HCT116 (cell line): Measurements from ENCODE around the gene QRICH1. TPM values are rescaled to one million over a fixed set of nuclear protein-coding genes. Genes with fewer than 3 reads are reported as not detected.

Source experiments
- ATAC-seq: fragments of 200-7000 bp; cut with Tn5 transposase; 2 replicates; pipeline ENCODE4 v1.9.1; 2020; ENCODE audit warnings: mild to moderate bottlenecking, moderate library complexity
- BruUV-seq: library from RNA; stranded (reverse); fragments of 400-500 nt; replicated peaks from 2 replicates; lab custom pipeline; 2021; lab: Mats Ljungman, UMichigan
- CTCF ChIA-PET: fragments of 300-600 bp; sonication (Branson Sonifier 250); formaldehyde crosslinking; loops from one replicate; lab custom pipeline; 2021; ENCODE audit warnings: antibody characterized with exemption; lab: Charles Lee
- POLR2A ChIA-PET: fragments of 300-600, 350-600 bp; sonication (Branson Sonifier 250); formaldehyde crosslinking; loops from one replicate; lab custom pipeline; 2021; ENCODE audit warnings: antibody characterized with exemption; lab: Charles Lee
- RAD21 ChIA-PET, 2 experiments: fragments of 300-600 bp; sonication (Branson Sonifier 250); formaldehyde crosslinking; loops; one replicate each; lab custom pipeline; 2023; ENCODE audit warnings: low total read pairs in 2 of 2; ENCODE audit not compliant: uncharacterized antibody in 2 of 2, unreplicated experiment in 2 of 2, low non-redundant PET in 1 of 2; lab: Charles Lee
- DNase-seq: peaks from one replicate; pipeline ENCODE4 v3.0.0-alpha.2; 2010; ENCODE audit warnings: low read depth, low spot score
- H2AFZ ChIP-seq: fragments of 200-600 bp; shearing (Covaris generic), sonication (generic); 2 replicates; pipeline ENCODE4 v1.6.1; 2017; ENCODE audit warnings: low read depth, mixed run types, mixed read lengths, antibody characterized with exemption, low read length; ENCODE audit not compliant: poor library complexity, severe bottlenecking
- H3K27ac ChIP-seq: 2 replicates; pipeline ENCODE4 v1.5.1; 2012; ENCODE audit warnings: low read depth, low read length
- H3K27me3 ChIP-seq: fragments of 200-600 bp; sonication (generic); 2 replicates; pipeline ENCODE4 v1.6.1; 2016; ENCODE audit warnings: mixed run types, low read length, mixed read lengths; ENCODE audit not compliant: insufficient read depth
- H3K36me3 ChIP-seq, 2 experiments: fragments of 200-500 bp in 1 of 2; fragments of 200-600 bp in 1 of 2; sonication (Bioruptor generic) in 1 of 2; sonication (generic) in 1 of 2; 2 replicates each; pipeline versions ENCODE4 v1.5.1 to v1.6.1; 2014 to 2016; ENCODE audit warnings: low read length in 2 of 2, inconsistent platforms in 1 of 2, mixed read lengths in 1 of 2, mixed run types in 1 of 2; ENCODE audit not compliant: insufficient read depth in 2 of 2, control insufficient read depth in 1 of 2
- H3K4me1 ChIP-seq, 2 experiments: fragments of 200-600 bp in 1 of 2; sonication (generic) in 1 of 2; 2 replicates each; pipeline versions ENCODE4 v1.5.1 to v1.6.1; 2012 to 2017; ENCODE audit warnings: low read length in 2 of 2, inconsistent platforms in 1 of 2, mild to moderate bottlenecking in 1 of 2, mixed read lengths in 1 of 2, mixed run types in 1 of 2, moderate library complexity in 1 of 2; ENCODE audit not compliant: insufficient read depth in 2 of 2, control insufficient read depth in 1 of 2
- H3K4me2 ChIP-seq: fragments of 200-600 bp; sonication (generic); 2 replicates; pipeline ENCODE4 v1.6.1; 2017; ENCODE audit warnings: mixed run types, low read length, mixed read lengths
- H3K4me3 ChIP-seq, 2 experiments: fragments of 200-600 bp in 1 of 2; sonication (generic) in 1 of 2; replicated peaks in 1 of 2; 2 replicates each; pipeline ENCODE4 v1.5.1; 2011 to 2016; ENCODE audit warnings: low read length in 2 of 2, control low read depth in 1 of 2, low read depth in 1 of 2, mild to moderate bottlenecking in 1 of 2, mixed read lengths in 1 of 2, mixed run types in 1 of 2
- H3K79me2 ChIP-seq: fragments of 200-600 bp; sonication (generic); 2 replicates; pipeline ENCODE4 v1.6.1; 2017; ENCODE audit warnings: mild to moderate bottlenecking, mixed run types, low read length, moderate library complexity, mixed read lengths; ENCODE audit not compliant: insufficient read depth
- H3K9ac ChIP-seq: fragments of 200-600 bp; sonication (generic); 2 replicates; pipeline ENCODE4 v1.6.1; 2016; ENCODE audit warnings: low read length, mixed read lengths
- H3K9me2 ChIP-seq: fragments of 200-600 bp; sonication (generic), shearing (Covaris generic); 2 replicates; pipeline ENCODE4 v1.6.1; 2017; ENCODE audit warnings: mixed run types, mild to moderate bottlenecking, moderate library complexity; ENCODE audit not compliant: insufficient read depth
- H3K9me3 ChIP-seq, 2 experiments: fragments of 200-500 bp in 1 of 2; fragments of 200-600 bp in 1 of 2; sonication (Bioruptor generic) in 1 of 2; sonication (generic) in 1 of 2; 2 replicates each; pipeline ENCODE4 v1.6.1; 2014 to 2017; ENCODE audit warnings: low read length in 2 of 2, mixed read lengths in 2 of 2, inconsistent platforms in 1 of 2, low read depth in 1 of 2, mild to moderate bottlenecking in 1 of 2, mixed run types in 1 of 2, moderate library complexity in 1 of 2; ENCODE audit not compliant: control insufficient read depth in 1 of 2, insufficient read depth in 1 of 2
- H4K20me1 ChIP-seq: fragments of 200-600 bp; sonication (generic), shearing (Covaris generic); 2 replicates; pipeline ENCODE4 v1.6.1; 2017; ENCODE audit warnings: mixed run types, mild to moderate bottlenecking, moderate library complexity; ENCODE audit not compliant: insufficient read depth
- ATF3 ChIP-seq: IDR thresholded peaks from 2 replicates; pipeline ENCODE4 v1.6.1; 2012
- ELF1 ChIP-seq: IDR thresholded peaks from 2 replicates; pipeline ENCODE4 v1.6.1; 2012; ENCODE audit warnings: low read depth, borderline replicate concordance
- FOSL1 ChIP-seq: IDR thresholded peaks from 2 replicates; pipeline ENCODE4 v1.6.1; 2012; ENCODE audit warnings: low read depth
- MAX ChIP-seq: IDR thresholded peaks from 2 replicates; pipeline ENCODE4 v1.6.1; 2012
- RAD21 ChIP-seq: IDR thresholded peaks from 2 replicates; pipeline ENCODE4 v1.6.1; 2012; ENCODE audit warnings: low read depth, mild to moderate bottlenecking
- REST ChIP-seq: IDR thresholded peaks from 2 replicates; pipeline ENCODE4 v1.6.1; 2012; ENCODE audit warnings: low read depth
- SIN3A ChIP-seq: IDR thresholded peaks from 2 replicates; pipeline ENCODE4 v1.6.1; 2012; ENCODE audit warnings: low read depth
- TCF7L2 ChIP-seq: IDR thresholded peaks from 2 replicates; pipeline ENCODE4 v1.7.0; 2011; ENCODE audit warnings: borderline replicate concordance, inconsistent platforms; ENCODE audit not compliant: insufficient read depth, insufficient read length; ENCODE audit errors: extremely low read depth
- ZBTB33 ChIP-seq: IDR thresholded peaks from 2 replicates; pipeline ENCODE4 v1.6.1; 2011; ENCODE audit warnings: mild to moderate bottlenecking, low read length, moderate library complexity; ENCODE audit not compliant: insufficient replicate concordance; ENCODE audit errors: extremely low read depth
- ZFX ChIP-seq: fragments of 450-650 bp; IDR thresholded peaks from 2 replicates; pipeline ENCODE4 v1.6.1; 2017
- intact Hi-C: fragments of 100-400 bp; cut with micrococcal nuclease; formaldehyde crosslinking; loops from 2 replicates; pipeline ENCODE4 v1.10.0; 2022
- total RNA-seq: library from RNA; stranded (reverse); gene quantifications from one replicate; pipeline ENCODE4 v1.2.1, GENCODE V29; 2021; ENCODE audit not compliant: unreplicated experiment

The QRICH1 gene
- total RNA-seq, 1 experiment from 2014 or later, result 105 TPM

- Histone ChIP-seq H3K79me2 (peaks cover 11% of the 10 kb centered on the region; the same call in 1 of the 2 replicates), H3K36me3 (no peaks in the 10 kb centered on the region), H3K9ac (no peak overlapping the region), H3K27ac (no peak overlapping the region), H3K4me2 (no peak overlapping the region), H3K9me2 (no peaks in the 10 kb centered on the region), H3K4me3 (no peak overlapping the region), H3K9me3 (no peaks in the 10 kb centered on the region), H3K4me1 (peaks cover 16 to 46% of the 10 kb centered on the region in 2 experiments), H3K27me3 (no peaks in the 10 kb centered on the region), H2AFZ (no peak overlapping the region), H4K20me1 (no peaks in the 10 kb centered on the region)
- ChIA-PET POLR2A (no interaction called here), CTCF (no interaction called here), RAD21 (no interaction called here)
- no TSS peak for BruUV-seq
- ATAC-seq (no peak), DNase-seq (no peak)
- TF ChIP-seq SIN3A (no peak), ELF1 (no peak), ATF3 (no peak), FOSL1 (no peak), ZFX (no peak), RAD21 (no peak), REST (no peak), TCF7L2 (no peak), MAX (no peak), ZBTB33 (no peak)
- intact Hi-C loops, result no loop called here
These were observed 41.6 kb upstream of the QRICH1 start for GRCh38 chr3:49135499-49135898.
